SK-N-MC (cell line): ENCODE results near the gene DNAAF9.

ENCODE experiments used
- EZH2 ChIP-seq: fragments of 200-600 bp; sonication (generic); IDR thresholded peaks from one replicate; pipeline ENCODE4 v1.6.1; 2017; ENCODE audit warnings: antibody characterized with exemption
- POLR2AphosphoS5 ChIP-seq: IDR thresholded peaks from 2 replicates; pipeline ENCODE4 v1.6.1; 2012; ENCODE audit warnings: mild to moderate bottlenecking, low read depth, low read length, borderline replicate concordance

DNA sequence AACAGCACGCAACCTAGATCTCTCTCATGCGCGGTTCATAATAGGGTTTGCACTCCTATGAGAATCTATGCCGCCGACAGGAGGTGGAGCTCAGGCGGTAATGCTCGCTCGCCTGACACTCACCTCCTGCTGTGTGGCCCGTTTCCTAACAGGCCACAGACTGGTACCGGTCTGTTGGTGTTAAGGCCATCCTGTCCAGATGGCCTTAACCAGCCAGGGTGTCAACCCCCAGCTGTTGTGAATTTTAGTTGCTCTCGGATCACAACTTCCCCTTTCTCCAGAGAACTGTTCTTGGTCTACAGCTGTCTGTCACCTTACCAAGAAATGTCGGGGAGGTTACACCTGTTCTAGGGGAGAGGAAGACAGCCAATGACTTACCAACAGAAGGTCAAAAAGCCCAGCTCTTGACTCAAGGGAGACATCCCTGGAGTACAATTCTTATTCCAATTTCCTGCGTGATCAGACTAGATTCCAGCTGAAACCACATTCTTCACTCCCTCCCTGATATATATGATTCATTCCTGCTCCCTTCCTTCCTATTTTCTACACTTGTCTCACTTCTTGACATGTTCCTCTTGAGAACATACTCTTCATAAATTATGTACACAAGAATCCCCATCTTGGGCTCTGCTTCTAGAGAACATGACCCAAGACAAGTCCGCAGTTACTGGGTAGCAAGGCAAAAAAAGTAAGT lies 23.1 kb upstream of the DNAAF9 start:
- TF ChIP-seq POLR2AphosphoS5 = no peak
- no peak for TF ChIP-seq EZH2
